Stimulated activated CD8-positive, alpha-beta memory T cell treated with anti-CD3 and anti-CD28 coated beads, Interleukin-4, amount 100 ng/mL, for 48 hours (primary cell): Measurements from ENCODE around the gene PHF3.

Source experiments
- DNase-seq: peaks from one replicate; pipeline ENCODE4 v3.0.0-alpha.2; 2020

Gene PHF3

GRCh38 chr6:63635588-63636517 is at the start of gene PHF3:
TSS of gene PHF3 (plus strand) at chr6:63635802. CDS start at chr6:63646552, 10,750 bp downstream.
- DNase-seq: peak; percentile 89

DNA sequence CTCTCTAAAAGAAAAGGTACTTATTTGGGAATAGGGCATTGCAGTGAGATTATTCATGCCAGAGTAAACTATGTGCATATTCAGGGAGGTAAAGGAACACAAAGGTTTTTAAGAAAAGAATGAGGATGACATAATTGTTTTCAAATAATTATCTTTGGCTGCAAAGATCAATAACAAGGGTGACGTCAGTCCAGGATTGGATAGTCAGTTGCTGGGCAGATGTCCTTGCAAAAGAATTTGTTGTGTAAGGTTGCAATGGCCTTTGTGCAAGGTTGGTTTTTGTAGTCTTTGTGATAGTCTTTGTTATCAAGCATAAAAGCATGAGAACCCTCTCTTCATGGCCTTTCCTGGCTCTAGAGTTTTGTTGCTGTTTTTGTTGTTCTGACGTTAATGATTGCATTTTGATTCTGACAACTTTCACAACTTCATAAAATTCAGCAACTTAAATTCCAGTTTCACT is 45.6 kb upstream of the PHF3 start:
- no peak for DNase-seq

DNA sequence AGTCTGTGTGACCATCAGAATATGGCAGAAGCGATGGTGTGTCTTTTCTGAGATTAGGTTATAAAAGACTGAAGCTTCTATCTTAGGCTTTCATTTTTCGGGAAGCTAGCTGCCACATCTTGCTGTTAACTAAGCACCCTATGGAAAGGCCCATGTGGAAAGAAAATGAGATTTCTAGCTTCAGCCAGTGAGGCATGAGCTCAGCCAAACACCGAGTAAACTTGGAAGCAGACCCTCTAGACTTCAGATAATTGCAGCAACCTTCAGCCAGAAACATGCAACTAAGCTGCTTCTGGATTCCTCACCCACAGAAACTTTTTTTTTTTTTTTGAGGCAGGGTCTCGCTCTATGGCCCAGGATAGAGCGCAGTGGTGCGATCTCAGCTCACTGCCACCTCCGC is 42.7 kb upstream of the PHF3 start:
- no peak for DNase-seq

DNA sequence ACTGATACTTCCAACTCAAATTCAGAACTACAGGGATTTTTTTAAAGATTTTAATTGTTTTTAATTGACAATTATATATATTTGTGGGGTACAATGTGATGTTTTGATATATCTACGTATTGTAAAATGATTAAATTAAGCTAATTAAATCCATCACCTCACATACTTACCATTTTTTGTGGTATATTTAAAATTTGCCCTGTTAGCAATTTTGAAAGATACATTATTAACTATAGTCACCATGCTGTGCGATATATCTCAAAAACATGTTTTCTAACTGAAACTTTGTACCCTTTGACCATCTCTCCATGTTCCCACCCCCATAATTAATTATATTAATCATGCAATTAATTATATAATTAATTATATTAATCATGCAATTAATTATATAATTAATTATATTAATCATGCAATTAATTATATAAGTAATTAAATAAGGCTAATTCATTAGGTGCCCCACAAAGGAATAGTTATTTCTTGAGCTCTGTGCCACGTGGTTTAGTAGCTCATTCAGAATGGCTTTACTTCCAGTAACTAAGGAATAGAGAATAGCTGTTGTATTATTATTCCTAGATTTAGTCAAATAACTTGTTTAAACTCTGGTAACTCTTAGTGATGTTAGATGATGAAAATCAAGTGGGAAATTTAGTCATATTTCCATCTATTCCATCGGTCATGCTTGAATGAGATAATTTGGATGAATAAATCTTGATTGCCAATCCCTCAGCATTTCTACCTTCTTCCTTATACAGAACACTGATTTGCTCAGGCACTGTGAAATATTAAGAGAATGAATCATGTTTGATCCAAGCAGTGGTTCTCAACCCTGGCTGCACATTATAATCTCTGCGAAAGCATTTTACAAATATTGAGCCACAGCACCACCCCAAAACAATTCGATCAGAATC is 38.2 kb upstream of the PHF3 start:
- DNase-seq: no peak

DNA sequence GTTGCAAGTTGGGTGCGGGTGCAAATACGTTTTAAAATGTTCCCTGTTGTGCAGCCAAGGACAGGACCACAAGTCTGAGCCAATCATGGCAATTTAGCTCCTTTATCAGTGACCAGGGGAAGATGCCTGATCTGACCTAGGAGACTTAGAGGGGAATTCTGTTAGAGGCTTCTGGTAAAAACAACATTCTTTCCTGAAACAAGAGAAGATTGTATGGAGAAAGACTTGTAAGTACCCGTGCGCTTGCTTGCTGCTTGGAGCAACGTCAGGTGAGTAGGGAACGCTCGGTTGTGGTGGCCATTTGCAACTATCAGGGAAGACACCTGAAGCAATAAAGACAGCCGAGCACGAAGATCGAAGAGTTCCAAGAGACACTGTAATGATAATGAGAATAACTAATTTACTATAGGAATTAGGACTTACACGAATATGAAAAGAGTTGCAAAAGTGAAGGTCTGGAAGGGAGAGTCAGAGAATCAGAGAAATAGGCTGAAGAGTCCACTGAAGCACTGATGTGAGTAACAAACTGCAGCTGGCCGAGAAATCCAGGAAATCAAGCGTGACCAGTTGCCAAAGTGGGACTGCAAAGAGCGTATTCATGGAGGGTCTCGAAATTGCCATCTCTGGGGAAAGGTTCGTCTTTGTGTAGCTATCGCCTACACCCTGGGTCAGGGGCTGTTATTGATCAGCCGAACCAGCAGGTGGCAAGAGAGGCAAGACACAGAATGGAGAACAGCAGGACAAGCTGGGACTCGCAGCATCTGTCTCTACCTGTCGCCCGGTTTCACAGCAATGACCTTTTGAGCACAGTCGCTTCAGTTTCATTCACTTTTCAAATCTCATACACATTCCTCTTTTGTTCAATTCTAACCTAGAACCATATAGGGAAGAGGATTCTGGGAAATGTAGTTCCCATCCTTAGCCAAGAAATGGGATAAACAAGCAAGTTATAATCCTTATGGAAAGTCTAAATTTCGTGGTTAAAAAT is 37.3 kb upstream of the PHF3 start:
- peak; percentile 75 for DNase-seq

DNA sequence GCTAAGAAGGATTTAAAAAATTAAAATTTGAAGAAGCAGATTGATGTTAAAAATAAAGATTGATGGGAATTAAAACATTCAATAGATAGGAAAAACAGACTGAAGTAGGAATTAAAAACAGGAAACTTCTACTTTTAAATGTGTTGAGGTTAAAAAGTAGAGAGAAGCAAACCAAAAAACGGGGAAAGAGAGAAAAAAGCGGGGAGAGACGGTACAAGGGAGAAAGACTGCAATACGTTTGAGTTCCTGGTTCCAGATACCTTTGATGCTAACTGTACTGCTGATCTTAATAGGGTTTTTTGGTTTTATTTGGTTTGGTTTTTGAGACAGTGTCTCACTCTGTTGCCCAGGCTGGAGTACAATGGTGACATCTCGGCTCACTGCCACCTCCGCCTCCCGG is 36.4 kb upstream of the PHF3 start:
- DNase-seq: no peak

DNA sequence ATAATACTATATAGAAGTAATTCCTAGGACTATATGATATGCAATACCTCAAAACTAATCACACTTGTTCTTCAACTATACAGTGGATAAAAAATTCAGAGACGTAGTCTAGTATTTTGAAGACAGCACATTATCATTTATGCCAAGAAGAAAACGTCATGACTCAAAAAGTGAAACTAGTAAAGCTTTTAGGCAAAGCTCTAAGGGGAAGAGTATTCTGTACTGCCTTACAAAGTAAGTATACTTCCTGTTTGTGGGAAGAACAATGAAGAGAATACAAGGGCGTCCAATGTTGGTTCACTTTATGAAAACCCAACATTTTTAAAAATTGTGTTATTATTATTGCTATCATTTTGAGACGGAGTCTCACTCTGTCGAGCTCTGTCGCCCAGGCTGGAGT is 35.5 kb upstream of the PHF3 start:
- no peak for DNase-seq

- DNase-seq: no peak
Measured at GRCh38 chr6:63609231-63609630, 26.4 kb upstream of the PHF3 start.

GRCh38 chr6:63610944-63611343 is 24.7 kb upstream of the PHF3 start:
- no peak for DNase-seq

DNA sequence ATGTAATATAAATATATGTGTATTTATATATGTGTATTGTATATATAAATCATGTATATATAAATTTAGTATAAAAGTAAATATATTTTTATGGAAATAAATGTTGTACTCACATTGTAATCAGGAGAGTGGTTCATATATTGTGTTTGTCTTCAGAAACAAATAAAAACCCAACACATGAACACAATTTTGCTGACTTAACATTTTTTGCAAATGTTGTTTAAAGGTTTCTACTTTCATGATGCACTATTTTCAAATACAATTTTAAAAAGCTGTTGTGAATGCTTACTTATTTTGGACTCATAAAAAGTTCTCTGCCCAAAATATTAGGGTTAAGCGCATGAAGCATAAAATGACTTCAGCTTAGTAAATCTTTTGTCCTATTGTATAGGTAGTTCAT is 24.0 kb upstream of the PHF3 start:
- no peak for DNase-seq

DNA sequence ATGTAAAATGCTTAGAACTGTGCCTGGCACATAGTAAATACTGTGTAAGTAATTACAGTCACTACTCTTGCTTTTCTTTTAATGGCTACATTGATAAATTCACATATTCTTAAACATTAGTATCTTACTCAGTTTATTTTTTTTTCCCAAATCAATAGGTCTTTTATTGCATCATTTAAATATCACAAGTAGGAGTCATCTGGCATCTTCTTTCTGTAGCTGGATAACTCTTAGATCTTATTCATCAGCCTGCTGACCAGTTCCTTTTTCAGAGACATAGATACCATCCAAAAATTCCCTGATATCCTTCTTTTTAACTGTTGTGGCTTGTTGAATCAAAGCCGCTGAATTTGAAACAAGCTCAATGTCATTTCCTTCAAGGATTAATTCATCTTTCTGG is 20.0 kb upstream of the PHF3 start:
- DNase-seq: no peak

GRCh38 chr6:63624091-63624490 is 11.5 kb upstream of the PHF3 start:
- no peak for DNase-seq

DNA sequence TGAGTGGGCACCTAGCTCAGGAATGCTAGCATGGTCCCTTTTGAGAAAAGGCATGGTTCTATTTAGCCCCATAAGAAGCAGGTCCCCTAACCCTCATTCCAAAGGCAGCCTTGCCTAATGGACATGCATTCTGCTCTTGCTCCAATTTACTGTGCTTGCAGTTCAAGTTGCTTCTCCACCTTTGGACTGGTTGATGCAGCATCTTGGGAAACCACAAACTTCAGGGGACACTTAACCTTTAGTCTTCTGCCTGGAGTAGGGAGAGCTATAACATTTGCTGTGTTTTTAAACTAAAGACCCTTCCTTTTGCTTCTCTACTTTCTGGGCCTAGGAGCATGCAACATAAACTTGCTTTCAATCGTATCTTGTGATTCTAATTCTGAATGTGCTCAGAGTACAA is 5.1 kb upstream of the PHF3 start:
- DNase-seq: no peak

- no peak for DNase-seq
Measured at GRCh38 chr6:63634630-63635029, 972 bp upstream of the PHF3 start.

DNA sequence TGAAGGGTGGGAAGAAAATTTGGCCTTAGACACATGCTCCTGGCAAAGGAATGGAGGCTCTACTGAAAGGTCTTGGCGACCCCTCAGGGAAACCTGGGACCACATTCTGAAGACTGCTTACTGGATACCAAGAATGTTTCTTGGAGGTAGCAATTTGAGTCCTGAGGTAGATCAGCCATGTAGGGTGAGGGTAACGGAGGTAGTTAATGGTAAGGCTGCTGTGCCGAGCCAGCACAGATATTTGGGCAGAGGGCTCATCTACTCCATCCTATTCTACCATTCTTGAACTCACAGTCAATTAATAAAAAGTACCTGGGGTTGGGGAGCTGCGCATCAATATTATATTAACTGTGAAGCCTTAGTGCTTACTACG is 401 bp upstream of the PHF3 start:
- peak; percentile 26 for DNase-seq

DNA sequence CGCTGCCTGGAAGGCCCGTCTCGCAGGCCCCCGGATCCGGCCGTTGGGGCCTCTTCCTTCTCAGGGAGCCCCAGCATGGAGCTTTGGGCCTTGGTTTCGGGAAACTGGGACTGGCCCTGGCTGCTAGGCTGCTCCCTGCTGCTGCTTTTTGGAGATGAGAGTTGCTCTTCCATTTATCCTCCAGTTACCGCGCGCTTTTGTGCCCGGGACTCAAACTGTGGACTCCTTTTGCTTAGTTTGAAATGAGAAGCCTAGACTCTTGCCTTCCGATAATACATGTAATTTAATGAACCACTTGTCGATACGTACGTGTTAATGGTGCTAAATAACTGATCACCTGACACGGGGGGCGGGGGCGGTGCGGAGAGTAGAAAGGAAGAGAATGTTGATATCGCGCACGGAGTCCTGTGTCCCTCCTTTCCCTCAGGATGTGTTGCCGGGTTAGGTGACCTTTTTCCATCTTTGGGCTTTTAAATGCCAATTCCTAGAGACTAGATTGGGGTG is 968 bp downstream of the PHF3 start:
- DNase-seq: peak; percentile 74

GRCh38 chr6:63637865-63638445 is 2.4 kb downstream of the PHF3 start:
- no peak for DNase-seq

DNA sequence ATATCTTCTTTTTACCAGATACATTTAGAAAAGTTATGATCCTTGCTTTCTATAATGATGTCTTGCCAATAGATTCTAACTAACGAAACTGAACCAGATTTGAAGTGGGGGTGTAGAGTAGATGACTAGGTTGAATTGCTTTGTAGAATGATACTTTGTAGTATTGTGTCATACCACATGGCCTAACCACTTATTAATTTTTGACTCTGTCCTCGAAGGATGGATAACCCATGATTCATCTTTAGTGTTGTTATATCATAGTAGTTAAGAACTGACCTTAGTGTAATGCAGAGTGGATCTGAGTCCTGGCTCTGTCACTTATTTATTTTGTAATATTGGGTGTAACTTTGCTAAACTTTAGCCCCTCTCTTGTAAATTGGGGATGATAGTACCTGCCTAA is 4.5 kb downstream of the PHF3 start:
- DNase-seq: no peak

GRCh38 chr6:63643862-63644261 is 8.3 kb downstream of the PHF3 start:
- no peak for DNase-seq

- no peak for DNase-seq
Measured at GRCh38 chr6:63644668-63645326, 9.2 kb downstream of the PHF3 start.

GRCh38 chr6:63649269-63649668 is 13.7 kb downstream of the PHF3 start:
- DNase-seq: no peak
